H1 (cell line): Measurements from ENCODE around the gene MORF4L1. TPM values are rescaled to one million over a fixed set of nuclear protein-coding genes. Genes with fewer than 3 reads are reported as not detected.

ENCODE experiments used
- CTCF ChIA-PET: fragments of 300-600 bp; sonication (Branson Sonifier 250); formaldehyde crosslinking; loops from one replicate; lab custom pipeline; 2021; ENCODE audit not compliant: partially characterized antibody; lab: Charles Lee
- POLR2A ChIA-PET: fragments of 300-600 bp; sonication (Branson Sonifier 250); formaldehyde crosslinking; loops from one replicate; lab custom pipeline; 2021; ENCODE audit warnings: inconsistent platforms; ENCODE audit not compliant: partially characterized antibody; lab: Charles Lee
- DNase-seq, 2 experiments: peaks; one replicate each; pipeline versions ENCODE4 v3.0.0 to v3.0.0-alpha.2; 2010 to 2022; ENCODE audit warnings: low spot score in 2 of 2, low read depth in 1 of 2, mixed read lengths in 1 of 2
- FAIRE-seq: peaks from 2 replicates; lab custom pipeline; 2011; peaks lifted over from hg19 to GRCh38; lab: Jason Lieb, UNC
- H2AFZ ChIP-seq: 2 replicates; pipeline ENCODE4 v1.8.1; 2012; ENCODE audit warnings: low read length, inconsistent platforms
- H2AK5ac ChIP-seq: 2 replicates; pipeline ENCODE4 v1.6.1; 2013; ENCODE audit warnings: low read depth, low read length
- H2BK120ac ChIP-seq: replicated peaks from 2 replicates; pipeline ENCODE3; 2013; ENCODE audit warnings: low read depth, low read length, inconsistent platforms
- H2BK12ac ChIP-seq: 2 replicates; pipeline ENCODE4 v1.6.1; 2013; ENCODE audit warnings: low read depth, low read length
- H2BK15ac ChIP-seq: 2 replicates; pipeline ENCODE4 v1.6.1; 2013; ENCODE audit warnings: low read length
- H2BK20ac ChIP-seq: 2 replicates; pipeline ENCODE4 v1.6.1; 2013; ENCODE audit warnings: low read length
- H2BK5ac ChIP-seq: 2 replicates; pipeline ENCODE4 v1.6.1; 2013; ENCODE audit warnings: low read depth, low read length
- H3K14ac ChIP-seq: 2 replicates; pipeline ENCODE4 v1.6.1; 2013; ENCODE audit warnings: inconsistent platforms; ENCODE audit not compliant: insufficient read length
- H3K18ac ChIP-seq: 2 replicates; pipeline ENCODE4 v1.6.1; 2013; ENCODE audit warnings: low read length; ENCODE audit errors: extremely low read depth
- H3K23ac ChIP-seq: 2 replicates; pipeline ENCODE4 v1.6.1; 2013; ENCODE audit warnings: inconsistent platforms; ENCODE audit not compliant: insufficient read length
- H3K23me2 ChIP-seq: 2 replicates; pipeline ENCODE4 v1.6.1; 2013; ENCODE audit warnings: low read depth, low read length
- H3K27ac ChIP-seq: 2 replicates; pipeline ENCODE4 v1.6.1; 2011; ENCODE audit warnings: low read depth, low read length, inconsistent platforms
- H3K27me3 ChIP-seq, 4 experiments: replicated peaks in 1 of 4; 1 replicate in 1 of 4; 2 replicates in 3 of 4; pipeline versions ENCODE4 v1.6.1 to v1.8.1; 2011 to 2013; ENCODE audit warnings: low read length in 3 of 4, mild to moderate bottlenecking in 3 of 4, inconsistent platforms in 2 of 4, mixed read lengths in 2 of 4, moderate library complexity in 1 of 4; ENCODE audit not compliant: control insufficient read depth in 3 of 4, insufficient read depth in 3 of 4; ENCODE audit errors: extremely low read depth in 1 of 4
- H3K36me3 ChIP-seq, 4 experiments: 2 replicates each; pipeline versions ENCODE4 v1.6.1 to v1.8.1; 2011 to 2013; ENCODE audit warnings: mild to moderate bottlenecking in 4 of 4, low read length in 3 of 4, moderate library complexity in 2 of 4, control low read depth in 1 of 4, inconsistent platforms in 1 of 4; ENCODE audit not compliant: insufficient read depth in 4 of 4, control insufficient read depth in 2 of 4
- H3K4ac ChIP-seq: replicated peaks from 2 replicates; pipeline ENCODE3; 2013; ENCODE audit warnings: low read length, low read depth, mixed read lengths, inconsistent platforms; ENCODE audit not compliant: insufficient read length
- H3K4me1 ChIP-seq, 4 experiments: replicated peaks in 1 of 4; 1 replicate in 1 of 4; 2 replicates in 3 of 4; pipeline versions ENCODE4 v1.6.1 to v1.8.1; 2011 to 2013; ENCODE audit warnings: low read length in 3 of 4, inconsistent platforms in 2 of 4, mixed read lengths in 1 of 4; ENCODE audit not compliant: insufficient read depth in 4 of 4, control insufficient read depth in 3 of 4
- H3K4me2 ChIP-seq, 2 experiments: 2 replicates each; pipeline versions ENCODE4 v1.6.1 to v1.8.1; 2011 to 2013; ENCODE audit warnings: low read depth in 2 of 2, low read length in 2 of 2, control low read depth in 1 of 2, inconsistent platforms in 1 of 2, mild to moderate bottlenecking in 1 of 2; ENCODE audit not compliant: insufficient read depth in 1 of 2
- H3K4me3 ChIP-seq, 4 experiments: fragments of 200-600, 300-600 bp in 1 of 4; sonication (generic), shearing (Covaris generic), sonication (Bioruptor Twin) in 1 of 4; 2 replicates each; pipeline versions ENCODE4 v1.5.1 to v1.8.1; 2011 to 2016; ENCODE audit warnings: low read length in 4 of 4, low read depth in 3 of 4, control low read depth in 2 of 4, inconsistent platforms in 2 of 4, mild to moderate bottlenecking in 2 of 4, mixed read lengths in 1 of 4, moderate library complexity in 1 of 4; ENCODE audit not compliant: insufficient read depth in 2 of 4; ENCODE audit errors: extremely low read depth in 1 of 4
- H3K56ac ChIP-seq: replicated peaks from 2 replicates; pipeline ENCODE3; 2013; ENCODE audit warnings: low read depth, mild to moderate bottlenecking, mixed read lengths, low read length, inconsistent platforms; ENCODE audit not compliant: insufficient read length
- H3K79me1 ChIP-seq: 2 replicates; pipeline ENCODE4 v1.6.1; 2013; ENCODE audit warnings: low read depth, low read length, control low read depth
- H3K79me2 ChIP-seq, 2 experiments: 2 replicates each; pipeline versions ENCODE4 v1.6.1 to v1.8.1; 2012 to 2013; ENCODE audit warnings: low read length in 2 of 2, mild to moderate bottlenecking in 2 of 2, inconsistent platforms in 1 of 2; ENCODE audit not compliant: insufficient read depth in 2 of 2, control insufficient read depth in 1 of 2
- H3K9ac ChIP-seq, 4 experiments: replicated peaks in 1 of 4; 1 replicate in 1 of 4; 2 replicates in 3 of 4; pipeline versions ENCODE4 v1.6.1 to v1.8.1; 2011 to 2013; ENCODE audit warnings: low read depth in 3 of 4, low read length in 3 of 4, control low read depth in 2 of 4, mild to moderate bottlenecking in 2 of 4, moderate library complexity in 2 of 4, inconsistent platforms in 1 of 4; ENCODE audit errors: extremely low read depth in 1 of 4
- H3K9me3 ChIP-seq, 2 experiments: 2 replicates each; pipeline versions ENCODE4 v1.6.1 to v1.8.1; 2012 to 2013; ENCODE audit warnings: mild to moderate bottlenecking in 2 of 2, moderate library complexity in 2 of 2, control low read depth in 1 of 2, inconsistent platforms in 1 of 2, low read depth in 1 of 2, low read length in 1 of 2, mixed read lengths in 1 of 2; ENCODE audit not compliant: insufficient read depth in 2 of 2
- H4K20me1 ChIP-seq, 2 experiments: replicated peaks in 1 of 2; 2 replicates each; pipeline versions ENCODE3 to v1.8.1; 2011 to 2013; ENCODE audit warnings: inconsistent platforms in 2 of 2, low read length in 2 of 2, mild to moderate bottlenecking in 1 of 2; ENCODE audit not compliant: insufficient read depth in 2 of 2, control insufficient read depth in 1 of 2
- H4K5ac ChIP-seq: 2 replicates; pipeline ENCODE4 v1.6.1; 2013; ENCODE audit warnings: low read length, low read depth, mixed read lengths, inconsistent platforms; ENCODE audit not compliant: insufficient read length
- H4K8ac ChIP-seq: 2 replicates; pipeline ENCODE4 v1.8.0; 2013; ENCODE audit warnings: mild to moderate bottlenecking, moderate library complexity, low read length, inconsistent platforms; ENCODE audit not compliant: insufficient read depth; ENCODE audit errors: extremely low read depth
- H4K91ac ChIP-seq: replicated peaks from 2 replicates; pipeline ENCODE3; 2013; ENCODE audit warnings: low read length, mixed read lengths, inconsistent platforms; ENCODE audit not compliant: insufficient read length
- ATF3 ChIP-seq: IDR thresholded peaks from 2 replicates; pipeline ENCODE4 v1.6.1; 2011; ENCODE audit warnings: low read depth, mild to moderate bottlenecking, low read length; ENCODE audit not compliant: insufficient read depth
- CREB1 ChIP-seq: IDR thresholded peaks from 2 replicates; pipeline ENCODE4 v1.6.1; 2012; ENCODE audit warnings: inconsistent platforms
- EP300 ChIP-seq, 2 experiments: IDR thresholded peaks; 1 replicate in 1 of 2; 2 replicates in 1 of 2; pipeline ENCODE4 v1.6.1; 2011 to 2012; ENCODE audit warnings: low read depth in 2 of 2, low read length in 2 of 2, mild to moderate bottlenecking in 2 of 2, borderline replicate concordance in 1 of 2, inconsistent platforms in 1 of 2, moderate library complexity in 1 of 2
- EZH2 ChIP-seq: fragments of 200-600 bp; sonication (generic); IDR thresholded peaks from 2 replicates; pipeline ENCODE4 v1.7.1; 2012; ENCODE audit warnings: low read depth, mild to moderate bottlenecking, moderate library complexity, low read length, inconsistent platforms; ENCODE audit not compliant: severe bottlenecking
- JUN ChIP-seq: IDR thresholded peaks from 2 replicates; pipeline ENCODE4 v1.6.1; 2011; ENCODE audit warnings: low read depth, mild to moderate bottlenecking, improper control_type of control experiment, low read length
- MAFK ChIP-seq: IDR thresholded peaks from 2 replicates; pipeline ENCODE4 v1.6.1; 2012; ENCODE audit warnings: low read depth, mild to moderate bottlenecking, improper control_type of control experiment, low read length
- POU5F1 ChIP-seq: IDR thresholded peaks from 2 replicates; pipeline ENCODE4 v1.6.1; 2011; ENCODE audit warnings: low read depth, mild to moderate bottlenecking, low read length, moderate library complexity
- RFX5 ChIP-seq: IDR thresholded peaks from 2 replicates; pipeline ENCODE4 v1.6.1; 2011; ENCODE audit warnings: low read depth, low read length, improper control_type of control experiment, borderline replicate concordance
- TAF7 ChIP-seq: optimal IDR thresholded peaks from 2 replicates; pipeline ENCODE3; 2011; ENCODE audit warnings: low read depth, mild to moderate bottlenecking, inconsistent platforms, low read length, moderate library complexity, borderline replicate concordance
- TBP ChIP-seq: IDR thresholded peaks from 2 replicates; pipeline ENCODE4 v1.6.1; 2011; ENCODE audit warnings: low read depth, low read length, improper control_type of control experiment
- TCF12 ChIP-seq: IDR thresholded peaks from 2 replicates; pipeline ENCODE4 v1.6.1; 2011; ENCODE audit warnings: low read depth, mild to moderate bottlenecking, low read length
- WGBS, 2 experiments: shearing (Covaris generic) in 1 of 2; methylation state at CpG; one replicate each; pipeline versions ENCODE4 v1.1.6 to v1.1.7; 2013 to 2015; ENCODE audit warnings: low lambda C conversion rate in 2 of 2, mixed read lengths in 2 of 2, inconsistent platforms in 1 of 2, low coverage in 1 of 2, missing lambda C conversion rate in 1 of 2; ENCODE audit not compliant: insufficient replicate concordance in 2 of 2, insufficient coverage in 1 of 2, insufficient read length in 1 of 2; ENCODE audit errors: extremely low coverage in 1 of 2, missing lambda C conversion rate in 1 of 2; 5-methylcytosine and 5-hydroxymethylcytosine counted together
- polyA plus RNA-seq, 7 experiments: library from polyadenylated mRNA; depleted of rRNA in 3 of 7; stranded (reverse) in 5 of 7; unstranded in 2 of 7; fragments of >200 nt in 5 of 7; fragments of 200-250 nt in 2 of 7; gene quantifications; 1 replicate in 5 of 7; 2 replicates in 1 of 7; 4 replicates in 1 of 7; pipeline versions ENCODE4 v1.2.1 to v1.2.3, GENCODE V29; 2011 to 2013; ENCODE audit warnings: missing spikeins in 2 of 7, mixed read lengths in 2 of 7
- total RNA-seq: library from RNA; stranded (reverse); fragmentation: NEBNext Ultra II Directional; extraction: Animal tissue kit (Norgen Biotek cat#: 25700); gene quantifications from 2 replicates; pipeline ENCODE4 v1.2.1, GENCODE V29; 2021
- TF ChIP-seq, protein P1 (sequence below): IDR thresholded peaks from 2 replicates; pipeline ENCODE4 v1.6.1; 2012; ENCODE audit warnings: inconsistent platforms

MORF4L1 gene
- total and polyA plus RNA-seq, 2 of the 8 experiments (the other 6 are each of a cell fraction or from before 2014, with no cell fraction given) = 260 to 533 TPM

DNA sequence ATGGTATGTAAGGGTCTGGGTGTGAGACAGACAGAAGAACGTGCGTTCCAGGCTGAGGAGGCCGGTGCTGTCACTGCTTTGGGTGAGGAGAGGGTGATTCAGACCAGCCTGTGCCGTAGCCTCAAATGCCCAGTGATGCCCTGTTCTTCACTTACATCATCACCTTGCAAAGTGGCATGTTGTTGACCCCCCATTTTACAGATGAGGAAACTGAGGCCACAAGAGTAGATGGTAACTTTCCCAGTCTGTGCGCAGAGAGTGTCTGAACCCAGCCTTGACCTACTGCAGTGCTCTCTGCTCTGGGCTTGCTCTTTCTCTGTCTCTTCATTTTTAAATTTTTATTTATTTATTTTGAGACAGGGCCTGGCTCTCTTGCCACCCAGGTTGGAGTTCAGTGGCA, 73.8 kb downstream of the MORF4L1 start:
- no peak overlapping the region for H2AFZ ChIP-seq
- no peak overlapping the region for H2BK120ac ChIP-seq
- peaks cover 0 to 12% (median 11%) of the 10 kb centered on the region in 4 experiments; a peak in 5 of 7 replicates for H3K27me3 ChIP-seq
- peak overlapping the region; percentile 36 for H4K91ac ChIP-seq
- no peak overlapping the region for H2BK5ac ChIP-seq
- no peaks in the 10 kb centered on the region for H4K20me1 ChIP-seq
- CTCF ChIA-PET = interaction anchor here (0.7 to 5.5 kb wide), 7 partner anchors 8 to 79 kb away, joined by 3 to 48 read pairs (median 5); no protein-coding TSS in a partner anchor
- 92% methylated on average over 5 of the region's 5 CpGs; no CpG with 5 or more reads in 1 of the 2 experiments for WGBS, 2 experiments
- H3K4me1 ChIP-seq = peaks cover 2 to 18% (median 10%) of the 10 kb centered on the region in 4 experiments
- no peak for FAIRE-seq
- H3K14ac ChIP-seq = no peak overlapping the region
- no peaks in the 10 kb centered on the region for H3K9me3 ChIP-seq
- peaks cover 8% of the 10 kb centered on the region; the same call in 1 of the 2 replicates for H3K23me2 ChIP-seq
- H2BK20ac ChIP-seq = no peak overlapping the region
- DNase-seq = no peak
- no peak overlapping the region for H3K18ac ChIP-seq
- H4K8ac ChIP-seq = no peak overlapping the region
- no peak overlapping the region for H3K4me2 ChIP-seq
- no peak overlapping the region for H2BK15ac ChIP-seq
- no peaks in the 10 kb centered on the region for H3K79me2 ChIP-seq
- H3K36me3 ChIP-seq = no peaks in the 10 kb centered on the region
- H3K56ac ChIP-seq = no peak overlapping the region
- no peak overlapping the region for H3K23ac ChIP-seq
- H4K5ac ChIP-seq = no peak overlapping the region
- H3K9ac ChIP-seq = no peak overlapping the region
- no peak overlapping the region for H3K4ac ChIP-seq
- H2AK5ac ChIP-seq = no peak overlapping the region
- no peak overlapping the region for H3K27ac ChIP-seq
- H3K79me1 ChIP-seq = no peaks in the 10 kb centered on the region
- H3K4me3 ChIP-seq = no peak overlapping the region
- H2BK12ac ChIP-seq = no peak overlapping the region
- POLR2A ChIA-PET = interaction anchor here (0.7 to 1.7 kb wide), 3 partner anchors 21 to 191 kb away, joined by 3 to 4 read pairs (median 3); no protein-coding TSS in a partner anchor
- TF ChIP-seq EZH2 = no peak
- no peak for TF ChIP-seq TAF7
- TF ChIP-seq RFX5 = no peak
- TF ChIP-seq TBP = no peak
- TF ChIP-seq EP300 (IDR thresholded peaks at IDR 0.05; ENCODE audit: borderline replicate concordance in 1 of 2, low read depth in 2 of 2, low read length in 2 of 2) = no peak
- no peak for TF ChIP-seq ATF3
- TF ChIP-seq, protein P1, sequence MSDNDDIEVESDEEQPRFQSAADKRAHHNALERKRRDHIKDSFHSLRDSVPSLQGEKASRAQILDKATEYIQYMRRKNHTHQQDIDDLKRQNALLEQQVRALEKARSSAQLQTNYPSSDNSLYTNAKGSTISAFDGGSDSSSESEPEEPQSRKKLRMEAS = no peak
- TF ChIP-seq POU5F1 = no peak
- TF ChIP-seq CREB1 = no peak
- no peak for TF ChIP-seq MAFK
- no peak for TF ChIP-seq TCF12
- no peak for TF ChIP-seq JUN
